Activated effector memory CD4-positive, alpha-beta T cell treated with Interleukin-2 at 50 U/mL for 16 hours (primary cell): ENCODE results near the gene SIM2.

Experiments used
- DNase-seq: peaks from one replicate; pipeline ENCODE4 v3.0.0-alpha.2; 2020

SIM2 gene

DNA sequence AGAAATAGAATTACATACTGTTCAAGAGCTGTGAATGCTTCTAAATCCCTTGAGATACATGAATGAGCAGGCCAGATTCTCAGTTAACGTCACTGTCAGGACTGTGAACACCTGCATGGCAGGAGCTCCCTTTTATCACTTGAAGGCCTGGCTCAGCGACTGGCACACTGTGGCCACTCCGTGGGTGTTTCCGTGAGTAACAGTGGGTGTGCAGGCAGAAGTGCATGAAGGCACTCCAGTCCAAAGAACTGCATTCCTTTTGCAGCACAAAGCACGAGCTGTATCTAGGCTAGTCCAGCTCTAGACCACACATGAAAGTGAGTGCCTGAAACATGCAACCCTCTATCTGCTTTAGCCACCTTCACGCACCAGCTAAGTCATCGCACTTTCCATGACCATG, 9.6 kb upstream of the SIM2 start:
- DNase-seq, result no peak

DNA sequence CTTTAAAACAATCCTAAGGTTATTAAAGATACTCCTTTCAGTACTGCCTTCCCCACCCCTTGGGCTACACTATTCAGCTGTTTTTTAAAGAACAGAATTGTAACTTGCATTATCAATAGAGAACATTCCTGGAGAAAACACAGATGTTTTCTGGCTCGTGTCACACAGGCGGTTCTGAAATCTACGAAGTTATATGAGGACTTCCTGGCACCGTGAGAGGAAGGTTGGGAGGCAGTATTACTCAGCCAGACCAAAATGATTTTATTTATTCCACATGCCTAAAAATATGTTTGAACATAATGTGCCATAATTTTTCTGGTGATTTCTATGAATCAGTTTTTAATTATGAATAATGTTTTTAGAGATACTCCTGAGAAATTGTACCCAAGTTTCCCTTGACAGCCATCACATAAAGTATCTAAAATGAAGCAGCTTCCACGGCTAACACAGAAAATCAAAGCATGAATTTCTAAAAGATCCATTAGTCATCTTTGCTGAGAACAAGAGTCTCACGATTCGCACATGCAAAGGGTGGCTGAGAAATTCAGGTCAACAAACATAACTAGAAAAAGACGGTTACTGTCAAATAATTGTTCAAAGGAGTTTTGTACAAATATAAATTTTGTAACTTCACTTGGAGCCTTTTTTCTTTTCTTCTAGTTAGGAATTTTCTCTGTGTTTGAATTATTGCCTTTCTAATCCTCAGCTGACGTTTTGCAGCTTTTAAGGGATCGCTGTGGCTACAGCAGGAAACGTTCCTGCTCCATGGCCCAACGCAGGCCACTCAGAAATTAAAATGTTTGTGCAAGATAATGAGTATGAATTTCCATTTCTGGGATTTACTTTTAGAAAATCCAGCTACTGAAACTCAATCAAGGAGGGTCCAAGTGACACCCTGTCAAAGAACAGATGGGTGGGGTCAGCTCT, 8.0 kb upstream of the SIM2 start:
- no peak for DNase-seq

DNA sequence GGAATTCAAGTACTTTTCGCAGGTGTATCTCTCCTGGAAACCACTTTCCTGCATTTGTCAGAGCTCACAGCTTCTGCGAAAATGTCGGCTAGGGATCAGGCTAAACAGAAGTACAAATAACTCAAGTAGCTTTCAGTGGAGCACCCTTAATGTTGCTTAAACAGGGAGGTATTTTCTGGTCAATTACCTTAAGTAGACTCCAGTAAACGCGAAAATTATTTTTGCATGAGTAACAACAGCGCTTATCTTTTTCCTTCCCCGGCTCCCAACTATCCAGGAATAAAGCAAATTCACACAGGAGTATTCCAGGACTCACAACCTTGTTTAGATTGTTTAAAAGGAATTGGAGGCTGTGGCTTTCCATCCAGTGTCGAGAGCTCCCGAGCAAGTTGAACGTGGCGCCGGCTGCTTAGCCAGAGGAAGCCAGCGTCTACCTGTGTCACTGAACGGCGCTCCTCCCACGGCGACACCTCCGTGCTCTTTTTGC, 7.3 kb upstream of the SIM2 start:
- DNase-seq, result no peak

DNA sequence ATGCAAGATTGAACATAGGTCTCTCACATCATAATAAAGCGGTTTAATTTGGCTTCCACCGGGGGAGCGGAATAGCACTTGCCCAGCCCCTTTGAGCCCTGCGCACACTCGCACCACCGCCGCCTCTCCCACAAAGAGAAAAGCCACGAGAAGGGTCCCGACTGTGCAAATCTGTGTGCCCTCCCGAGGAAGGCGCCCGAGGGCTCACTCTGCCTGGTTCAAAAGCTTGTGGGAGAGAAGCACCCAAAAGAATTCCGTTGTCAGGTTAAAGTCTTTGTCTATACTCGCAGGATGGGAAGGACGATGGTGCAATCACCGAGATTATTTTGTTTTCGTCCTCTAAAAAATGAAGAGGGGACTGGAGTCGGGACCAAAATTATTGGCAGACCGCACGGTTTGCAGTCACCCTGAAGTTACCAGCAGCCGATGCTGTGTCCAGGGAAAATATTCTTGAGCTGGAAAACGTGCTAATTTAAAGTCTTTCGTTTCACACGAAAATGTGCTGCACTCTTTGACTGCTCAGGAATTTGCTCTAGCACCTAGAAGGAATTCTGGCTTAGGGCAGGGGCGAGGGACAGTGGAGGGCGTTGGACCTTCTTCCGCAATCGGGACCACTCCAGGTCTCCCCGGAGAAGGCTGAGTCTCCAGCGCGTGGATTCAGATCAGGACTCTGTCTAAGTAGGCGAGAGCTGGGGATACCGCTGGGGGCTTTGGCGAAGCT, 6.6 kb upstream of the SIM2 start:
- DNase-seq, result no peak

DNA sequence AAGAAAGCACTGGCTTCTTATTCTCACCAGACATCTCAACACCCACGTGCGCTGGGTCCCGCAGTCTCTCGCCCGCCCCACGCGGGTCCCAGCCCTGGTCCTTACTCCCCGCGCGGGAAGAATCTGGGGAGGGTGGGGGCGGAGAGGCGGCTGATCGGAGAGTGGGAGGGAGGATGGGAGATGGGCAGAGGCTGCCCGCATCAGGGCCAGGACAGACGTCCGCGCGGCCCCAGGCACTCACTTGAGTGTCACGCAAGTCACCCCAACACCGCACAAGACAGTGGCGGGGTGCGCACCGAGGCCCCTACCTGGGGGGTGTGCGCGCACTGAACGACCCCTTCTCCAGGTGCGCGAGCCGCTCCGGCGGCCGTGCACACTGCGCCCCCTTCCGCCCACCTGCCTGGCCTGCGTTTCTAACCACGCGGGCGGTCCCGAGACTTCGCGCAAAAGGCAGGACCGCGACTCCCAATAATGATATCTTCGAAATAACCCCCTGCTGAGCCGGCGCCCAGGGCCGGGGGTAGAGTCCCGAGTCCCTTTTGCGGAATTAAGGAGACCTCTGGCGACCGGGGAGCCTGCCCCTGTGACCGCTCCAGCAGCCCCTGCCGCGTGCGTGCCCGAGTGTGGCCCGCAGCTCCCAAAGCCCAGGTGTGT, 6.0 kb upstream of the SIM2 start:
- DNase-seq, result no peak

DNA sequence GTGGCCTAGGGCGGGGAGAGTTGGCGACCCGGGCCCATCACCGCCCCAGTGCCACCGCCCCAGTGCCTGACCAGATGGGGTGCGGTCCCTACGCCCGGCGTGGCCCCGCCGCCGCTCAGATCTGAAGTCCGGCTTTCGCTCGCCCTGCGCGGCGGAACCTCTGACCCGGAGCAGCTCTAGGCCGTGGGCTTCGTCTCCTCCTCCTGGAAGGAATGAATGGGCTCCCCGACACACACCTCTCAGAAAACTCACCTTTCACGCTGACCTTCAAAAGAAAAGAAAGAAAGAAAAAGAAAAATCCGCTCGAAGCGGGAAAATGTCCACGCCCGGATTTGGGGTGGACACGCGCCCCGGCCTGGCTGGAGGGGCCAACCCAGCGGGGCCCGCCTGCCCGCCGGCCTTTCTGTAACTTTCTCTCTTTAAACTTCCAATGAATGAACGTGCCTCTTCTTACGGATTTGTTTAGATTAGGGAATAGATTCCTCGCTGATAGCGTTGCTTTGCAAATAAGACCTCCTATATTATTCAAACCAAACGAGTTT, 5.4 kb upstream of the SIM2 start:
- no peak for DNase-seq

DNA sequence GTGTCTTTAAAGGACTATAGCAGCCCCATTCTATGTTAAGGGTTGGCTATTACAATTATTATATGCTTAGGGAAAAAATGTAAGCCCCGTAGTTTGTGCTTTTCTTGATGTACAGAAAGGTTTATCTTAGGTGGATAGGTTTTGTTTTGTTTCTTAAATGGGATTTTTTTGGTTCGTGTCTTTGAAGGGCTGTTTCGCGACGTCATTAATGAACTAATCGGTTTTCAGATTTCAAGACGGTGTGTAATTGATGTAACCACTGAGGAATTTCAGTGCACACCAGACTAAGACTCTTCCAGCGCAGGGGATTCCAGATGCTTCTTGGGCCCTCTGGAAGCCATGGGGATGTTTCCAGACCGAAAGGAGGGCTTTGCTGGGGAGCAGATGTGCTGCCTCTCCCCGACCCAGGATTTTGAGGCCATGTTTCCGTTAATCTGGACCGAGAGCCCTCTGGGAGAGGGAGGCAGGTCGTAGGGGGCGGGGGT, 4.8 kb upstream of the SIM2 start:
- DNase-seq, result no peak

DNA sequence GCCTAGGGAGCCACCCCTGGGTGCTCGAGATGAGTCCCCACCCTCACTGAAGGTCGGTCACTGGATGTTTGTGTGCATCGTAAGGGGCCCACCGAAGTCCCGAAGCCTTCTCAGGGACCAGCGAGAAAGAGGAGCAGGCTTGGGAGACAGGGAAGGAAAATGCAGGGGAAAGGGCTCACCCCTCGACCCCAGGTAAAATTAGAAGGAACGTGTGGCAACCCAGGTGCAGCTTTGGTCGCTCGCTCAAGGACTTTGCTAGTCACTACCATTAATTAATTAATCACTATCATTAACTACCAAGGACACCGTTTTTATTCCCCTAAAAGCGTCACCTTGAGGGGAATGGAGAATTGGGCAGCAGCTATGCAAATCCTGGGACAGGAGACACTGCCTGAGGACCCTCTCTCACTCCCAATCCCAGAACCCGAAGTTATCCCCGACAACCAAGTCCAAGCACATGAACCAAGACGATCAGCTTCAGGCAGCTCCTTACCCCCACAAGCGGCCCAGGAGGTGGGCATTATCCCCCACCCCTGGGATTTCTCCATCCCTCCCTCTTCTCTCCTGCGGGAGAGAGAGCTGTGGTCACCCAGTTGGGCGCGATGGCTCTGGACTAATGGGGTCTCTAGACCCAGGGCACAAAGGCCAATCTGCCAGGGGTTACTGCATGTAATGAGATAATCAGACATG, 4.2 kb upstream of the SIM2 start:
- DNase-seq, result no peak

DNA sequence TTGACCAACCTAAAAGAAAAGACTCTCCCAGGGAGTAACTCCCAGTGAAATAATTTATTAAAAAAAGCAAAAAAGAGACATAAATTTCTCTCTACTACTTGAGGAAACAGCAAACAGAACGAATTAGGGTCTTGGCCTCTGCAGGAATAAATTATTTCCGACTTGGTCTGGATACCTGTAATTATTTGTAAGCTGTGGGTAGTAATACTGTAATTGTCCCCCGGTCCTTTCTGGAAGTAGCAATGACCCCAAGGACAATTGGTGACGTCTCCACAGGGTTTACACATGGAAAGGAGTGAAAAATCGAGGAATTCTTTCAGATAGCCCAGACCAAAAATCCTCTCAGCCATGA, 3.7 kb upstream of the SIM2 start:
- DNase-seq, result no peak

DNA sequence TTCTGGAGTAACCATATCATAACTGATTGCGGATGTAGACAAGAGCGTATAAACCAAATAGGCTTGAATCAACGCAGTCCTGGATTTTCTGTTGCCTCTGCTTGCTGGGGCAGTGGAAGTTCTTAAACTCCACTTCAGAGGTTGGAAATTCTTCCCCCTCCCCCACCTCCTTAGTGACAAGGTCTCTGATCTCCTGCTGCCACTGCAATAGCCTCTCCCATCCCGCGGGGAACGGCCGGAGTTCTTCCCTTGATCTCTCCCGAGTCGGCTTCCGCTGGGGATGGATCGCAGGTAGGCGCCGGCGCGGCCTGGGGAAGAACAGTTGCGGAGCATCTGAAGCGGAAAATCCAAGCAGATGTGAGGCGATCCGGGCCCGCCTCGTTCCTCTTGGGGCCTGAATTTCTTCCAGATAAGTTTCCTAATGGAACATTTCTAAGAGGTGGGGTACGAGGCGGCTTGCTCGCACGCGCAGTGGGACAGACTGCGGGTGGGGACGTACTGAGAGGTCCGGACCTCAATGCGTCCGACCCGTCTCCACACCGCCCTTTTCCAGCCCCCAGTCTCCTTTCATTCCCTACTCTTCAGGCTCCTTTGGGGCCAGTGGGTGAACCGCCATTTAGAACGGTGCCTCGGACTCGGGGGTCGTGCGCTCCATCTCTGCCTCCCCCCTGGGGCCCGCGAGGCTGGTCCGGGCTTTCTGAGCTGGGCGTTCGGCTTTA, 3.1 kb upstream of the SIM2 start:
- DNase-seq, result no peak

DNA sequence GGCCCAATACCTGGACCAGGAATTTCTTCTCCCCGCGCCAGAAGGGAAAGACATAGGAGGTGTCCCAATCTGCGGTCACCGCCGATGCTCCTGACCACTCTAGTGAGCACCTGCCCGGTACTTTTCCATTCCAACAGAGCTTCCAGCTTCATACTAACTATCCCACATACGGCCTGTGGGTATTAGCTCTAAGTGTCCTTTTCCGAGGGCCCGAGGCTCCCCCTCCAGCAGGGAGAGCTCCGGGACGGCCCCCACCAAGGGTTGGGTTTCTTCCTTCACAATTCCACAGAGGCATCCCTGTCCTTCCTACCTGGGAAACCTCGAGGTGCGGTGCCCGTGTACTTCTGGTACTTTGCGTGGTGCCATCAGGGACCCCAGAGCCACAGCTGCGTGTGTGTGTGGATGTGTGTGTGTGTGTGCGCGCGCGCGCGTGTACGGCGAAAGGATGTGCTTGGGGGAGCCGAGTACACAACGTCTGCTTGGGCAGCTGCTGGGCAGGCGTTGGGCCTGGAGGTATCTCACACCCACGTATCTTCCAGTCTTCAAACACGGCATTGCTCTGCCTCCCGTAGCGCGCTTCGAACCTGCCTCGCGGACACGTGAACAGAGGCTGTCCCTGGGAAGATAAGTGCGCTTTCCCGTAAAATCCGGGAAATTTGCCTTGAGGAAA, 2.4 kb upstream of the SIM2 start:
- no peak for DNase-seq

DNA sequence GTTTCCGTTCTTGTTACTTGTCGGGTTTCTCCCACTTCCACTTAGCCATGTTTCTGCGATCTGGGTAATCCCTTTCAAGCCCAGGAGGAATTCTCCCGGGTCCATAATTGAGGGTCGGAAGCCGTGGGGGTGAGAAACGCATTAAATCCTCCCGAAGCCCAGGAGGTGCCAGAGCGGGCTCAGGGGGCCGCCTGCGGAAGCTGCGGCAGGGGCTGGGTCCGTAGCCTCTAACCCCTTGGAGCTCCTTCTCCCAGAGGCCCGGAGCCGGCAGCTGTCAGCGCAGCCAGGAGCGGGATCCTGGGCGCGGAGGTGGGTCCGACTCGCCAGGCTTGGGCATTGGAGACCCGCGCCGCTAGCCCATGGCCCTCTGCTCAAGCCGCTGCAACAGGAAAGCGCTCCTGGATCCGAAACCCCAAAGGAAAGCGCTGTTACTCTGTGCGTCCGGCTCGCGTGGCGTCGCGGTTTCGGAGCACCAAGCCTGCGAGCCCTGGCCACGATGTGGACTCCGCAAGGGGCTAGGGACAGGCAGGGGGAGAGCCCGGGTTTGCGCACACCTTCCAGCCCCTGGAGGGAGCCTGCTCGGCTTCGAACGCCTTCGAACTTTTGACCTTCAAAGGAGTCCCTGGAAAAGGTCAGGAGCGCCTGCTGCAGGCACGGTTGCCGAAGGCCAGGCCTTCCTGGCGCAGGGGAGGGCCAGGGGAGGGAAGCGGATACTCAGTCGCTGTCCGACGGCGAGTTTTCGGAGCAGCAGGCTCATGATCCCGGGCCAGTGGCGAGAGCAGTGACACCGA, 1.7 kb upstream of the SIM2 start:
- DNase-seq, result no peak

DNA sequence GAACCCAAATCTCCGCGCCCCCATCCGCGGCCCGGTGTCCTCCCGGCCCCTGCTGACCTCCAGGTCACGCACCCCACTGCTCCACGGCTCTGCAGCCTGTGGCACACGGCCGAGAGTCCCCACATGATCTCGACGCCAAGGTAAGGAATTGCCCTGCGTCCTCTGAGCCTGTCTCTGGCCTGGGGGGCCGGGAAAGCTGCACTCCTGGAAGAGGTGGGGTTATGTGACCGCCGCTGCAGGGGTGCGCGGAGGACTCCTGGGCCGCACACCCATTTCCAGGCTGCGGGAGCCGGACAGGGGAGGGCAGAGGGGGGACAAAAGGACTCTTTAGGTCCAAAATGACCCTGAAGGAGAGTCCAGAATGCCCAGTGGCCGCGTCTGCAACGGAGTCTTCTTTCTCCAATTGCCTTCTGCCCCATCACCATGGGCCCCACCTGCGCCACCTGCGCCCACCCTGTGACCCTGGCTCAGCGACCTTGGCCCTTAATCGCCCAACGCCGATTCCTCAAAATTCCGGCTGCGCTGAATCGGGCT, 997 bp upstream of the SIM2 start:
- DNase-seq, result no peak

DNA sequence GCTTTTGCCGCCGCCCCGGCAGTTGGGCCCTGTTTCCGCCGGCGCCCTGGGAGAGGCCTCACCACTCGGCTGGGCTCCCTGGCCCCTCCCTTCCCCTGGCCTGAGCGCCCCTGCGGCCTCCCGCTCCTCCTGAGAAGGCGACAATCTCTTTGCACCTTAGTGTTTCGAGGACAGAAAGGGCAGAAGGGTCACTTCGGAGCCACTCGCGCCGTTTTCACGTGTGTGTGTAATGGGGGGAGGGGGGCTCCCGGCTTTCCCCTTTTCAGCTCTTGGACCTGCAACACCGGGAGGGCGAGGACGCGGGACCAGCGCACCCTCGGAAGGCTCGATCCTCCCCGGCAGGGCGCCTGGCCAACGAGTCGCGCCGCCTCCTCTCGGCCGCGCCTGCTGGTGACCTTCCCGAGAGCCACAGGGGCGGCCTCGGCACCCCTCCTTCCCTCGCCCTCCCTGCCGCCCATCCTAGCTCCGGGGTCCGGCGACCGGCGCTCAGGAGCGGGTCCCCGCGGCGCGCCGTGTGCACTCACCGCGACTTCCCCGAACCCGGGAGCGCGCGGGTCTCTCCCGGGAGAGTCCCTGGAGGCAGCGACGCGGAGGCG, 432 bp upstream of the SIM2 start:
- no peak for DNase-seq

DNA sequence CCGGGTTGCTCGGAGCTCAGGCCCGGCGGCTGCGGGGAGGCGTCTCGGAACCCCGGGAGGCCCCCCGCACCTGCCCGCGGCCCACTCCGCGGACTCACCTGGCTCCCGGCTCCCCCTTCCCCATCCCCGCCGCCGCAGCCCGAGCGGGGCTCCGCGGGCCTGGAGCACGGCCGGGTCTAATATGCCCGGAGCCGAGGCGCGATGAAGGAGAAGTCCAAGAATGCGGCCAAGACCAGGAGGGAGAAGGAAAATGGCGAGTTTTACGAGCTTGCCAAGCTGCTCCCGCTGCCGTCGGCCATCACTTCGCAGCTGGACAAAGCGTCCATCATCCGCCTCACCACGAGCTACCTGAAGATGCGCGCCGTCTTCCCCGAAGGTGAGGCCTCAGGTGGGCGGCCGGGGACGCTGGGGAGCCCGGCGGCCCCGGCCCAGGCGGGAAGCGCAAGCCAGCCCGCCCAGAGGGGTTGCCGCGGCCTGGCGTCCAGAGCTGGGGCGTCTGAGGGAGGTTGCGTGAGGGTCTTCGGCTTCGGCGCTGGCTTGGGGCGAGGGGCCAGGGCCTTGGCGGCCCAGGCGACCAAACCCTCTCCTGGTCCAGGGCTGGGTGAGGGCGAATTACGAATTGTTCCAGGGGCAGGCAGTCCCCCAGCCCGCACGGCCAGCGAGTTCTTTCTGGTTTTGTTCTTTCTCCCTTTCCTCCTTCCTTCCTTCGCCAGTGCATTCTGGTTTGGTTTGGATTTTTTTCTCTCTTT, 805 bp downstream of the SIM2 start:
- no peak for DNase-seq

DNA sequence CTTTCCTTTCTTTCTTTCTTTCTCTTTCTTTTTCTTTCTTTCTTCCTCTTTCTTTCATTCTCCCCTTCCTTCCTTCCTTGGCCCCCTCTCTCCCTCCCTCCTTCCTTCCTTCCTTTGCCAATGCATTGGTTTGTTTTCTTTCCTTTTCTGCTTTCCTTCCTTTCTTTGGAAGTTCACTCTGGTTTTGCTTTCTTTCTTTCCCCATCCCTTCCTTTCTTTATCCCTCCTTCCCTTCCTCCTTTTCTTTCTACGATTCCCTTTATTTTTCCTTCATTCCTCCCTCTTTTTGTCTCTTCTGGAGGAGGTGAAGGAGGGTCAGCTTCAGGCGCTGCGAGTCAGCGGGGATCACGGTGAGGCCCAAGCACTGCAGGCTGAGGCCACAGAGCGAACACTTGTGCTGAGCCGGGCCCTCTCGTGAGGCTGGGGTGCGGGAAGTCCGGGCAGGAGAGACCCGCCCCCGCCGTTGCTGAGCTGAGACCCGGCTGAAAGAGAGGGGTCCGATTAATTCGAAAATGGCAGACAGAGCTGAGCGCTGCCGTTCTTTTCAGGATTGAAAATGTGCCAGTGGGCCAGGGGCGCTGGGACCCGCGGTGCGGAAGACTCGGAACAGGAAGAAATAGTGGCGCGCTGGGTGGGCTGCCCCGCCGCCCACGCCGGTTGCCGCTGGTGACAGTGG, 1.5 kb downstream of the SIM2 start:
- DNase-seq, result no peak

DNA sequence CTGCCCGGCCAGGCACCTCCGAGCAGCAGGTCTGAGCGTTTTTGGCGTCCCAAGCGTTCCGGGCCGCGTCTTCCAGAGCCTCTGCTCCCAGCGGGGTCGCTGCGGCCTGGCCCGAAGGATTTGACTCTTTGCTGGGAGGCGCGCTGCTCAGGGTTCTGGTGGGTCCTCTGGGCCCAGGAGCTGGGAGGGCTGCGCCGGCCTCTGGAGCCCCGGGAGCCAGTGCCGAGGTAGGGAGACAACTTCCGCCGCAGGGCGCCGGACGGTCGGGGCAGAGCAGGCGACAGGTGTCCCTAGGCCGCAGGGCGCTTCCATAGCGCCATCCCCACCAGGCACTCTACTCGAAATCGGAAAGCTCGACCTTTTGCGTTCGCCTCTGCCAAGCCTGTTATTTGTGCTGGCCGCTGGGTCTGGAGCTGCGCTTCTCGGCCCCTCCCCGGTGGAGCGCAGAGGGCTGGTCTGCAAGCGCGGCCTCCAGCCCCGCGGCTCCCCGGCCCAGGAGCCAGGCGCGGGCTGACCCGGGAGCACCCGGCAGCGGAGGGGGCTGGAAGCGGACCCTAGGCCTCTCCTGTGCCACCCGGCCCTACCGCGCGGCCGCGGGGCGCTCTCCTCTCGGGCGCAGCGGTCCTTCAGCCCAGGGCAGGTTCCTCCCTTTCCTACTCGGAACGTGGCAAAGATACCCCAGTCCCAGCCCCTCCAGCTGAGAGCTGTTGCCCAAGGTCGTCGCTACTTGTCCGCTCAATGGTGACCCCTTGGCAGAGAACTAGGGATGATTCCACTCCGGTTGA, 2.2 kb downstream of the SIM2 start:
- DNase-seq, result no peak
